ENCODE results near the gene PPP1R15A. TPM values are rescaled to one million over a fixed set of nuclear protein-coding genes. Genes with fewer than 3 reads are reported as not detected.

The PPP1R15A gene
- total RNA-seq, 4 donors from 2014 or later: 40.3 to 98.7 (median 64.4) TPM

DNA sequence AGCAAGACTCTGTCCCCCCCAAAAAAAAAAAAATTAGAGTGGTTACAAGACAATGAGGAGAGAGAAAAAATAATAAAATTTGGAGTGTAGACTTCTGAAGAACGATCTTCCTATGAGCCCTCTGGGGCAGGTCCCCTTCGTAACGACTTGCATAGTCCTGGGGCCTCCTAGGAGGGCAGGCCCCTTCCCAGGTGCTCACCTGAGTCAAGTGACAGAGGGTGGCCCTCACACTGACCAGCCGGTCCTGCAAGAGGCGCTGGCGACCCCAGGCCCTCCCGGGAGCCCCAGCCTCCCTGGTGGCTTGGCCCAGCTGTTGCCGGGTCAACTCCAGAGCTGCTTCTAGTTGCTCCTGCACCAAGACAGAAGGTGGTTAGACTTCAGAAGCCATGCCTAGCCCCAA lies 18.7 kb upstream of the PPP1R15A start:
- Histone ChIP-seq H3K4me3 (no peak overlapping the region), H3K9me3 (no peaks in the 10 kb centered on the region), H3K36me3 (peaks cover 0 to 24% (median 12%) of the 10 kb centered on the region in 4 donors), H3K27me3 (no peaks in the 10 kb centered on the region), H3K27ac (replicated peaks in 1 of 4) (no peak overlapping the region), H3K4me1 (no peaks in the 10 kb centered on the region)
- intact Hi-C loops (cut with DNase I): no loop called here
- DNase-seq (ENCODE audit: extremely low spot score): no peak
- WGBS: 92% methylated on average over 7 of the region's 8 CpGs
- TF ChIP-seq POLR2AphosphoS5 (IDR thresholded peaks at IDR 0.05) (no peak), EP300 (IDR thresholded peaks at IDR 0.05) (no peak), CTCF (IDR thresholded peaks at IDR 0.05) (no peak), POLR2A (IDR thresholded peaks at IDR 0.05; ENCODE audit: low read depth) (no peak)

GRCh38 chr19:48854103-48854502 lies 18.1 kb upstream of the PPP1R15A start:
- no peak for DNase-seq (ENCODE audit: extremely low spot score)
- WGBS: 89% methylated on average over 7 of the region's 7 CpGs
- no peak for TF ChIP-seq CTCF (IDR thresholded peaks at IDR 0.05)
- no peak for TF ChIP-seq EP300 (IDR thresholded peaks at IDR 0.05)
- TF ChIP-seq POLR2AphosphoS5 (IDR thresholded peaks at IDR 0.05): no peak
- no peak for TF ChIP-seq POLR2A (IDR thresholded peaks at IDR 0.05; ENCODE audit: low read depth)
- no peaks in the 10 kb centered on the region for H3K9me3 ChIP-seq
- peaks cover 0 to 4% (median 0%) of the 10 kb centered on the region in 4 donors for H3K4me1 ChIP-seq
- peaks cover 0 to 25% (median 12%) of the 10 kb centered on the region in 4 donors for H3K36me3 ChIP-seq
- no peaks in the 10 kb centered on the region for H3K27me3 ChIP-seq
- intact Hi-C loops (cut with DNase I): no loop called here
- no peak overlapping the region for H3K4me3 ChIP-seq
- no peak overlapping the region for H3K27ac ChIP-seq (replicated peaks in 1 of 4)

- H3K4me1 ChIP-seq: peaks cover 0 to 4% (median 0%) of the 10 kb centered on the region in 4 donors
- no peak overlapping the region for H3K4me3 ChIP-seq
- H3K36me3 ChIP-seq: peaks cover 0 to 40% (median 20%) of the 10 kb centered on the region in 4 donors
- no peaks in the 10 kb centered on the region for H3K9me3 ChIP-seq
- DNase-seq (ENCODE audit: extremely low spot score): no peak
- intact Hi-C loops (cut with DNase I): no loop called here
- H3K27me3 ChIP-seq: no peaks in the 10 kb centered on the region
- H3K27ac ChIP-seq (replicated peaks in 1 of 4): no peak overlapping the region
- TF ChIP-seq CTCF (IDR thresholded peaks at IDR 0.05): no peak
- WGBS: 94% methylated on average over 6 of the region's 6 CpGs
Measured at GRCh38 chr19:48856921-48857320, 15.3 kb upstream of the PPP1R15A start.

GRCh38 chr19:48858984-48859710 lies 13.1 kb upstream of the PPP1R15A start:
- no peaks in the 10 kb centered on the region for H3K9me3 ChIP-seq
- peak overlapping the region in 2 of 4 donors; percentile 12 to 23 for H3K4me3 ChIP-seq
- no peak for DNase-seq (ENCODE audit: extremely low spot score)
- 49% methylated on average over 23 of the region's 34 CpGs for WGBS
- H3K36me3 ChIP-seq: peaks cover 0 to 30% (median 11%) of the 10 kb centered on the region in 4 donors
- H3K4me1 ChIP-seq: peaks cover 0 to 4% (median 0%) of the 10 kb centered on the region in 4 donors
- intact Hi-C loops (cut with DNase I): no loop called here
- TF ChIP-seq EP300 (IDR thresholded peaks at IDR 0.05): no peak
- no peak for TF ChIP-seq POLR2A (IDR thresholded peaks at IDR 0.05; ENCODE audit: low read depth)
- TF ChIP-seq CTCF (IDR thresholded peaks at IDR 0.05): no peak
- TF ChIP-seq POLR2AphosphoS5 (IDR thresholded peaks at IDR 0.05): no peak
- H3K27ac ChIP-seq (replicated peaks in 1 of 4): no peak overlapping the region
- H3K27me3 ChIP-seq: no peaks in the 10 kb centered on the region

Measured in esophagus muscularis mucosa (tissue), 4 donors.